ENCODE results near the gene EFL1.

The EFL1 gene

DNA sequence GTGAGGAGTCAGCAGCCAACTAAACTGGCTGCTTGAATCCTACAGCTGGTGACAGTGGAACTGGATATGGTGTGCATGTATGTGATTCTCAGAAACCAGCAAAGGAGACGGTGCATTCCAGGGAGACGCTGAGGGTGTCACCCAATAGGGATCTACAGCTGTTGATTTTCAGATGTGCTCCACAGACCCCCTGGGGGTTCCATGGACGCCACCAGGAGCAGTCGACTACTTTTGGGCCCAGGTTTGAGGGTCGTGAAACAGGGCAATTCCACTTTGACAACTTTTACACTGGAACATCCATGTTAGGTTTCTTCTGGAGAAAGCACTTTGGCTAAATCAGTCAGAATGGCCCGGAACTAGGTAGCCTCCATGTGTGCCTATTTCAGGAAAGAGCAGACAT, 145.2 kb downstream of the EFL1 start:
- no peak for DNase-seq

DNA sequence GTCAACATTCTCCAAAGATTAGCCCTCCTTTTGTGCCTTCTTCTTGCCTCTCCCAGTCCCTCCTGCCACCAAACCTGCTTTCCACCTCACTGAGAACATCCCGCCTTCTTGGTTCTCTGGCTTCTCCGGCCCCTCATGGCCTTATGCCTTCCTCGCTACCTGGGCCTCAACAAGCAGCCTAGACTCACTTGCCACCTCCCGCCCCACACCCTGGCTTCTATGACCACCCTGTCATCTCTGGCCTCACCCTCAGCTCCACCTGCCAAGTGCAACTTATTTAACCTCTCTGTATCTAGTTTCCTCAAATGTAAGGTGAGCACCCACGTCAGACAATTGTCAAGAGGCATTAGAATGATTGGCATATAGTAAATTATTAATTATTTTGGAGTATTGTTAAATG, 147.9 kb downstream of the EFL1 start:
- no peak for DNase-seq

DNA sequence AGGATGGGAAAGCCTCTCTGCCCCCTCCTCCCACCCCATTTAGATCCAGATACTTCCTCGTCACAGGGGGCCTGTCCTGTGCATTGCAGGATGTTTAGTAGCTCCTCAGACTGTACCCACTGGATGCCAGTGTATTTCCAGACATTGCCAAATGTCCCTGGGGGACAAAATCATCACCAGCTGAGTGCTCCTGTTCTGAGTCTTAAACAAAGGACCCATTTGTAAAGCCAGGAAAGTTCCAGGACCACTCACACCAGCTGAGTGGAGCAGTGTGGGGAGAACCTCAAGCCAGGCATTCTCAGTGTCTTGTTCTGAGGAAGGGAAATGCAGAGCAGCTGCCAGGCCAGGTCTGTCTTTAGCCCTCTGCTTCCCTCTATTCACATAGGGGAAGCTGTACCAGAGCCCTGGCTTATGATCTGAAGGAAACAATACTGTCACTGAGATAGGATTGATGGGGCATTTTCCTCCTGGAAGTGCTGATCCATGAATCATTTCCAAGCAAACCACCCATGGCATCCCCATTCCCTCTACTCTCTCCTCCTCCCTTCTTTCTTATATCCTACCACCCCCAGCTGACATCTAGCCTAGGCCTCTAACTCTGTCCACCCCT, 149.3 kb downstream of the EFL1 start:
- DNase-seq = no peak

DNA sequence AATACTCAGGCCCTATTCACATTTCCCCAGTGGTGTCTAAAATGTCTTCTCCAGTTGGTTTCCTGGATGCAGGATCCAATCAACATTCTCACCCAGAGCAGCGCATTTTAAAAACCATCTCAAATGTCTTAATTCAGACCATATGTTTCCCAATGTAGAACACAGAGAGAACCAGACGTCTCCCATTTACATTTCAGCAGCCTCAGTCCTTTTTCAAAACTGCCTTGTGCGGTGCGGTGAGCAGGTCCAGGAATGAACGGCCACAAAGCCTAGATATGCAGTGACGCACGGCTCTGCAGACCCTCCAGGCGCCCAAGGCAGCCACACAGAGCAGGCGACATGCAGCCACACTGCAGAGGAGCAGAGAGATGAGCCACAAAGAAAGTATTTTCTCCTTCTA, 150.6 kb downstream of the EFL1 start:
- DNase-seq = no peak

DNA sequence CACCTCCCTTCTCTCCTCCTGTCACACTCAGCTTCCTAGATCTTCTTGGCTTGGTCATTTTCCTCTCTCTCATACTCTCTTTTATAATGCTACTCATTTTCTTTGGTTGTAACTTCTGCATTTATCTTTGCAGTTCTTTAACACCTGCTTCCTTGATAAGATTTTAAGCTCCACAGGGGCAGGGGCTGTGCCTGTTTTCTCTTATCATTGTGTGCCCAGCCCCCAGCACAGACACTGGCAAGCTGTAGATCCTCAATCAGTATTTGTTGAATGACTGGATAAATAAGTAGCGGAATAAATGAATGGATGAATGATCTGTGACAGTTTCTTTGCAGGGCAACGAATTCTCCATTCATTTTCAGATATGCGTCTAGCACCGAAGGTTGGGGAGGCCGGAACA, 152.4 kb downstream of the EFL1 start:
- no peak for DNase-seq

DNA sequence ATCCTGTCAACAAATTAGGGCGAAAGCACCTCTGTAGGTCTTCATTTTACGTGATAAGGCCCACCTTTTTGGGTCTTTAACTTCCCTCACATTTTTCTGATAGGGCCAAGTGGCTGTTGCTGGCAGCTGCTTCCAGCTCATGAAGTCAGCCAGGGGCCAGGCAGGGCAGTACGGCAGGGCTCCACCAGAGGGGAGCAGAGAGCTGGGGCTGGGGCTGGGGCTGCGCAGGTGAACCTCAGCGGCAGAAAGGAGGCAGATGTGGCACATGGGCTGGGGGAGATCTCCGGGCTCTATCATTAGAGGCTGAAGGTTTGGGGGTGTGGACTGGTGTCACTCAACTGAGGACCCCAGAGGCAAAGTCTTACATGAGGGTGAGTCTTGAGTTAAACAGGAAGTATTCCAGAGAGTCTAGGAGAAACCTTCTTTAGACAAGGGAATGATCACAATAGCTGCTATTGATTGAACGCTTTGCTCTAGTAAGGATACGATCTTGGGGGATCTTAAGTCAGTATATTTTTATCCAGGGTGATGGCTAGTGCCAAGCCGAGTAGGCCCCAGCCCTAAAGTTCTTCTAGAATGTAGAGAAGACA, 153.9 kb downstream of the EFL1 start:
- DNase-seq = no peak

DNA sequence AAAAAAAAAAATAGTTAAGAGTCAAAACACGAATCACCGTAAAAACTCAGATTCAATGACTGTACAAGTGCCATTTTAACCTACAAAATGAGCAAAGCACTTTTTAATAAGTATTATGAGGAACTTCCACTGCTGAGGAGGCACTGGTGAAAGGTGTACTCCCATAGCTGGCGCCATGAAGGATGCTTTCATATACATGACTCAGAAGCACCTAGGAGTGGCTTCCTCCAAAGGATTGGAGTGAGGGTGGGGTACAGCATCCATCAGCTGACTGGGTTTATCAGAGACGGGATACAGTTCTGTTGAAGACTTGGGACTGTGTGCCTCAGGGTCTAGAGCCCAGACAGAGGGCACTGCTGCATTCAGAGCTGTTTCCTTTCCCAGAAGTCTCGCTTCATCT, 155.9 kb downstream of the EFL1 start:
- DNase-seq = no peak

DNA sequence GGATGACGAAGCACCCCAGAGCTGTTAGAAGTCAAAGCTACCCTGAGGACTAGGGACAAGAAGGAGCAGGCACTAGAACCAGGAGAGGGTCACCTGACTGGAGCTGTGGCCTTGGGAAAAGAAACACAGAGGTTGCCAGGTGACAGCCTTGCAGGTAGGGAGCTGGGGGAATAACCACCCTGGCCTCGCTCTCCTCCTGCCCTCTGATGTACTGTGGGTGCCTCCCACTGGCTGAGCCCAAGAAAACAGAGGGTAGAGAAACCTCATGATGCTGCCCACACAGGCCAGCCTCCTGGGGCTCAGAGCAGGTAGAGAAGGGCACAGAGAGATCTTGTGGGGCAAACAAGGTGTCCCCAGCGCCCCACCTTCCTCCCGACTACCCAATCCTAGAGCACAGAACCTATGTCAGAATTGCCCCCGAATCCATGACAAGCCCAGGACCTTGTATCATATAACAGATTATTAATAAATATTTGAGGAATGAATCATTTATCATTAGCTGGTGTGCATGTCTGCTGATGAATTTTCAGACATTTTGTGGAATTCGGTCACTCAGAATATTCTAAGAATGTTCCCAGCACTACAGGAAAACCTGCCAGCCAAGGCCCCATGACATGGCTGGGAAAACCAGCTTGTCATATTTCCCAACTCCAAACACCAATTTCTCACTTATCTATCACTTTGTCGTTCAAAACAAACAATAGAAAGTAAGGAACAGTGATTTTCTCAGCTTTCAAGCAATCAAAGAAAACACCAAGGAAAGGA, 156.9 kb downstream of the EFL1 start:
- no peak for DNase-seq

DNA sequence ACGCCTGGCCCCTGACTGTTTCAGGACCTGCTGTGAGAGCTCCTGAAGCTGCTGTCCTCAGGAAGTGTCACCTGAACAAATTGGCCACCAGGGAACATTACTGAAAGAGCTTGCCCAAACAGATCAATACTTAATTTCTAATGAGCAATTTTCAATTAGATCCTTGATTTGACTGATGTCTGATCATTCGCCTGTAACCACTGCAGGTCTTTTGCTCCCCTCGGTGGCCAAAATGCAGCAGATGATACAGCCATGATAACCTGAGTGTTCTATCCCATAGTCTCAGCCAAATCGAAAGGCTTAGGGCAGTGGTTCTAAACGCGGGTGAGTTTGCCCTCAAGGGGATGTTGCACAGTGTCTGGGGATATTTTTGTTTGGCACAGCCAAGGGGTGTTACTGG, 159.1 kb downstream of the EFL1 start:
- DNase-seq = no peak

DNA sequence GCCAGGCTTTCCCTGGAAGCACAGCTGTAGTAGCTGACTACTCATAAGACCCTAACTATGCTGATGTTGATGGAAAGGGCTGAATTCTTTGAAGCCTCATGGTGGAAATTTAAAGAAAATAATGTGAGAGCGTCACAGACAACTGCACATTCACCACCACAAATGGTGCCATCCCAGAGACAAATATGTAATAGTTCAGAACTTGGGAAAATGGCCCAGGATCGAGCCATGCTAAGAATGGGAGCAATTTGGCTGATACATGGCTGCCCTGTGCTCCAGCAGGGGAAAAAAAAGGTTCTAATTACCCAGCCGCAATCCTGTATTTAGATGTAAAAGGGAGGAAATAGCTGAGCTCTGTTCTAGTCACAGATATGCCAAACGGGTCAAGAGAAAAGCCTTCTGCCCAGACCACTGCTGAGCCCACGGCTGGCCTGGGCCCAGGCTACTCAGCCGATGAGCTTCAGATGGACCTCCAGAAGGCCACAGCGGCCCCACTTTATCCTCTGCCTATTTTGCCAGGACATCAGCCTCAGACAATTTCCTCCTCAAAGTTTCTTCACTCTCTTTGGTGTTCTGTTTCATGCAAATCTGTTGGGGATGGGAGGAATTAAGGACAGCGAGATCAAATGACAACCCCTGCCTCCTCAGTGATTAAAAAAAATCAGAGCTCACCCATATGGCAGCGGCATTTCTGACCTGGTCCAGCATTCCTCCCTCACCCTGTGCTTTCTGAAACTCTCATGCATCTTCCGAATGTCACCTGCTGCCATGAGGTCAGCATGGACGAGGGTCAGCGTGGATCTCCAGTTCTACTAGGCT, 162.2 kb downstream of the EFL1 start:
- no peak for DNase-seq

DNA sequence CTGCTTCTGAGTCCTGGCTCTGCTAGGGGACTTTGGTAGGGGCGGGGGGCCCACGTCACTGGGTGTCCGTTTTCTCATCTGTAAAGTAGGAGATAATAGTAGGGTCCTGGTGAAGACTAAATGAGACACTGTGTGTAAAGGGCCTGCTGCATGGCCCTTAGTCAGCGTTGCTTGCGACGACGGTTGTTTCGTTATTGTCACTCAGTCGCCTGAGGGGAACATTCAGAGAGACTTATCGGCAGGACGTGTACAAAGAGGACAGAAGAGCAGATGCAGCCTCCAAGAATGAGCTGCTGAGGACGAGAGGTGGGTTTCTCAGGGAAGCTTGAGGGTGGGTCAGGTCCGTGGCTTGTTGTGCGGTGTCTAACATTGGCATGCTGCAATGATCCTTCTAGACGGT, 163.9 kb downstream of the EFL1 start:
- no peak for DNase-seq

DNA sequence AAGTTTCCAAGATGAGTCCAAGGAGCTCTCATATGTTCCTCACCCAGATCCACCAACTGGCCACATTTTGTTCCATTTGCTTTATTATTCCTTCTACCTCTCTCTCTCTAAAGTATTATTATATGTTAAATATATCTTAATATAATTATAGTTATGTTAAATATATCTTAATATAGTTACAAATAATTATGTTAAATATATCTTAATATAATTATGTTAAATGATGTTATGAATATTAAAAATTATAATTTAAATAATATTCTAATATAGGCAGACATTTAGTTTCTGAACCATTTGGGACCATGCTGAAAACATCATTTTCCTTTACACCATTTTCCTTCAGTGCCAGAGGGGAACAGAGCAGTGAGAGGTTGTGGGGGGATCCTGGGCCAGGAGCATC, 166.7 kb downstream of the EFL1 start:
- DNase-seq = no peak

DNA sequence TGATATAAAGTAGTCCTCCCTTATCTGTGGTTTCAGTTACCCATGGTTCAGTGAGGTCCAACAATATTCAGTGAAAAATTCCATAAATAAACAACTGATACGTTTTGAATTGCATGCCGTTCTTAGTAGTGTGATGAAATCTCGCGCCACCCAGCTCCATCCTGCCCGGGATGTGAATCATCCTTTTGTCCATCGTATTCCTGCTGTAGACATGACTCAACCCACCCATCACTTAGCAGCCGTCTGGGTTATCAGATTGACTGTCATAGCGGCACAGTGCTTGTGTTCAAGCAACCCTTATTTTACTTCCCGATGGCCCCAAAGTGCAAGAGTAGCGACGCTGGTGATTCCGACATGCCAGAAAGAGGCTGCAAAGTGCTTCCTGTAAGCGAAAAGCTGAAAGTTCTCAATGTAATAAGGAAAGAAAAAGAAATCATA, 168.7 kb downstream of the EFL1 start:
- no peak for DNase-seq

DNA sequence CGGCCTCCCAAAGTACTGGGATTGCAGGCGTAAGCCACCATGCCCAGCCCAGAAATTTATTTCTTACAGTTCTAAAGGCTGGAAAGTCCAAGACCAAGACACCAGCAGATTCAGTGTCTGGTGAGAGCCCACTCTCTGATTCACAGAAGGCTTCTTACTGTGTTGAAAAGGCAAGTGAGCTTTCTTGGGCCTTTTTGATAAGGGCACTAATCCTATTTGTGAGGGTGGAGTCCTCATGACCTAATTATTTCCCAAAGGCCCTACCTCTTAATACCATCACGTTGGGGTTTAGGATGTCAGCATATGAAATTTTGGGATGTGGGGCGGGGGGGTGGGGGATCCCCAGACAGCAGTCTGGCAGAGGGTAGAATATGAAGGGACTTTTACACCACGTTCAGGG, 169.2 kb downstream of the EFL1 start:
- no peak for DNase-seq

DNA sequence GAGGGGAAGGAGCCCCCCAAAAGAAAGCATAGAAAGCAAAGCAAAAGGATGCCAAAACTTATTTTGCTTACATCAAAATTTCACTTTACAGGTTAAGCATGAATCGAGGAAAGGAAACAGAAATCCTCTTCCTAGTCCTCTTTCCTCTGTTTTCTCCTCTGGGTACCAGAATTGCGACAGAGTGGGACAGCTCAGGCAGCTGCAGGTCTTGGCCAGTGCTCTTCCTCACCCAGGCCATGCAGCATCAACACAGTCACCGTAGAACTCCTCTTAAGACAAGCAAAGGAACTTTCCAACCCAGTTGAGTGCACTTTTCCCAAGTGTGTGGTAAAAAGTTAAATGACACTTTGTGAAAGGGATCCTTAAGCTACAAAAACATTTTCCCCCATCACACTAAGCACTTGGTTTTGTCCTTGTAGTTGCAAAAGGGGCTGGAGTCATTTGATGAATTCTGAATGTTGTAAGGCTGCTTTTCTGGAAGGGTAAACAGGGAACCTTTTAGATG, 170.8 kb downstream of the EFL1 start:
- DNase-seq = no peak

DNA sequence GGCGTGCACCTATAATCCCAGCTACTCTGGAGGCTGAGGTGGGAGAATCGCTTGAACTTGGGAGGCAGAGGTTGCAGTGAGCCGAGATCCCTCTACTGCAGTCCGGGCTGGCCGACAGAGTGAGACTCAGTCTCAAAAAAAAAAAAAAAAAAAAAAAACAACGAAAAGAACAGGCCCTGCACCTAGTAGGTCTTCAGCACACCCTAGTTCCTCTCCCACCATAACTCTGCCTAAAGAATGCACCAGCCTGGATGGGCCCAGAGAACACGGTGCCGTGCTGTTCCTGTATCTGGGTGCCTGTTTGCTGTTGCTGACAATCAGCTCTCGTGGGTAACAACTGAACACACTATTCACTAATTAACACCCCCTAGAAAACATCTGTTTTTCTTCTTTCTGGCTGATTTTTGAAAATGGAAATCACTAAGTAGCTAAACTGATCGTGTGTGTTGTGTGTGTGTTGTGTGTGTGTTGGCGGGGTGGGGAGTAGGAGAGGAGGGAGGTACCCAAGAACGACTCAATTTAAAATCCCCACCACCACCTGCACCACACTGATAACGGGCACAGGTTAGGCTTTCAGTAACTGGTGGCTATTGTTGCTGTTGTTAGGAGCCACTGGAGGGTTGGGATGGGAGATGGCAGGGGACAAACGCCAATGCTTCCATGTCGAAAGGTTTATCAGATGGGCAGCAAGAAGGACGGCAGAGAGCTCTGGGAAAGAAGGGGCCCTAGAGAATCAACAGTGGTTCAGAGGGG, 176.1 kb downstream of the EFL1 start:
- DNase-seq = no peak

DNA sequence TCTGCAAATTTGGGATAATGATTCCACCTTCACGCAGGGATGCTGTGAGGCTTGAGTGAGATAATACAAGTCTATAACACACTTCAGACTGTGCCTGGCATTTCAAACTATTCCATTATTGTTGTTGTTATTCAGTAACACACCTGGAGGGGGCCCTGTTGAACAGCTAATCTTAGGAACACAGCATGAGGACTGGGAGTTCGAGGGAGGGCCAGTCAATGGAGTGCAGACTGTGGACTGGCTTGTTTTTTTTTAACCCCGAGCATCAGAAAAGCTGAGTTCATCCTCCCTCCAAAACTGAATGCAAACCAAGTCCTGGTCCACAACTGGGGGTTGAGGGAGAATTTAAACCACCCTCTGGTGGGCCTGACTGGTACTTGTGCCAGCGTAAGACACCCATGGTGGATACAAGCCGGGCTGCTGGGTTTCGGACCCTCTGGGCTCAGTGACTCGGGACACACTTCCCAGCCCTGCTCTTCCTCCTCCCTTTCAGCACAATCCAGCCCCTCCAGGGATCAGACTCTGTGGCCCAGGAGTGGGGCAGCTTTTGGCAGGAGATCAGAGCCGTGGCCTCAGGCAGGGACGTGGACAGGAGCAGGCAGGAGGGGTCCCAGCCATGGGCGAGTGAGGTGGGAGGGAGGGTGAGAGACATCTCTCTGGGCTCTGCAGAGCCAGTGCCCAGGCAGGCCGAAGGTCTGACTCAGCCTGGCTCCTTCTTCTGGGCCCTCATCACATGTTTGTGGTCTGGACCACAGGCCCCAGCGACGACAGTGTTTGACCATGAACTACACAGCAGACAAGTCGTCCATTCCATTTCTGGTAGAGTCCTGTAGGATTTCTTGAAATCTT, 180.4 kb downstream of the EFL1 start:
- no peak for DNase-seq

DNA sequence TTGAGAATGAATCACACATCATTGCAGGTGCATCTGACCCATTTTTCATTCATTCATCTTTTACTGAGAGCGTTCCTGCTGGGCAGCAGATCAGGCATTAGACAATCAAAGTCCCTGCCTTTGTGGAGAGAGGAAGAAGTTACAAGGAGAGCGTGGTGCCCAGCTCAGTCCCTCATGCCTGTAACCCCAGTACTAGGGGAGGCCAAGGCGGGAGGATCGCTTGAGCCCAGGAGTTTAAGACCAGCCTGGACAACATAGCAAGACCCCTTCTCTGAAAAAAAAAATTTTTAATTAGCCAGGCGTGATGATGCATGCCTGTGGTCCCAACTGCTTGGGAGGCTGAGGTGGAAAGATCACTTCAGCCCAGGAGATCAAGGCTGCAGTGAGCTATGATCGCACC, 181.8 kb downstream of the EFL1 start:
- DNase-seq = no peak
